ENCODE measurements around the gene HDAC1. TPM values are rescaled to one million over a fixed set of nuclear protein-coding genes. Genes with fewer than 3 reads are reported as not detected.

HDAC1 gene
- total RNA-seq, 2 donors from 2014 or later, result 21.8 to 28.0 TPM

GRCh38 chr1:32380057-32380456, 88.2 kb downstream of the HDAC1 start:
- peaks cover 99% of the 10 kb centered on the region for H3K36me3 ChIP-seq
- DNase-seq (ENCODE audit: low spot score), result no peak
- H3K27me3 ChIP-seq, result no peaks in the 10 kb centered on the region
- TF ChIP-seq CTCF (IDR thresholded peaks at IDR 0.05), result no peak
- H3K4me1 ChIP-seq, result no peaks in the 10 kb centered on the region
- no peak overlapping the region for H3K27ac ChIP-seq
- no peak overlapping the region for H3K4me3 ChIP-seq
- no peaks in the 10 kb centered on the region for H3K9me3 ChIP-seq

Other genes starting within 250 kb of the HDAC1 start
- gene TMEM39B, start 219.1 kb upstream of the HDAC1 start, total RNA-seq, result 1 to 10 TPM; 3.2 to 5.0 TPM
- gene KPNA6, start 184.0 kb upstream of the HDAC1 start, total RNA-seq, result 10 to 100 TPM; 47.3 to 54.6 TPM
- gene TXLNA, start 112.4 kb upstream of the HDAC1 start, total RNA-seq, result 10 to 100 TPM; 16.1 to 29.4 TPM
- gene CCDC28B, start 91.5 kb upstream of the HDAC1 start, total RNA-seq, result 10 to 100 TPM in 1 of 2 donors, 1 to 10 TPM in 1; 9.5 to 11.2 TPM
- 1 to 10 TPM in 1 of 2 donors, under 1 TPM in 1; 0.48 to 1.3 TPM for gene IQCC, start 86.4 kb upstream of the HDAC1 start, total RNA-seq
- not detected for gene DCDC2B, start 83.0 kb upstream of the HDAC1 start, total RNA-seq
- gene TMEM234, start 69.7 kb upstream of the HDAC1 start, total RNA-seq, result 1 to 10 TPM; 8.1 to 8.9 TPM
- 100 to 1,000 TPM; 123 to 131 TPM for gene EIF3I, start 69.7 kb upstream of the HDAC1 start, total RNA-seq
- gene FAM167B, start 44.9 kb upstream of the HDAC1 start, total RNA-seq, result 1 to 10 TPM; 2.1 to 6.4 TPM
- gene LCK, start 40.8 kb upstream of the HDAC1 start, total RNA-seq, result under 1 TPM; 0.74 to 0.98 TPM
- 10 to 100 TPM in 1 of 2 donors, 1 to 10 TPM in 1; 9.5 to 34.5 TPM for gene MARCKSL1, start 44.1 kb downstream of the HDAC1 start, total RNA-seq
- 1 to 10 TPM in 1 of 2 donors, under 1 TPM in 1; 0.89 to 7.5 TPM for gene FAM229A, start 70.4 kb downstream of the HDAC1 start, total RNA-seq
- gene TSSK3, start 70.5 kb downstream of the HDAC1 start, total RNA-seq, result under 1 TPM; 0.63 to 0.70 TPM
- 10 to 100 TPM; 47.1 to 49.7 TPM for gene BSDC1, start 102.4 kb downstream of the HDAC1 start, total RNA-seq
- under 1 TPM in 1 of 2 donors, not detected in 1; 0.04 TPM for gene ZBTB8B, start 173.0 kb downstream of the HDAC1 start, total RNA-seq
- 1 to 10 TPM; 3.3 to 4.8 TPM for gene ZBTB8A, start 247.3 kb downstream of the HDAC1 start, total RNA-seq